GM12801 (cell line): ENCODE measurements around the gene TMF1.

Source experiments
- TF ChIP-seq, protein P1 (sequence below): IDR thresholded peaks from one replicate; pipeline ENCODE4 v1.5.1; 2011; ENCODE audit warnings: control low read depth; ENCODE audit not compliant: insufficient read length; ENCODE audit errors: extremely low read depth

TMF1 gene

DNA sequence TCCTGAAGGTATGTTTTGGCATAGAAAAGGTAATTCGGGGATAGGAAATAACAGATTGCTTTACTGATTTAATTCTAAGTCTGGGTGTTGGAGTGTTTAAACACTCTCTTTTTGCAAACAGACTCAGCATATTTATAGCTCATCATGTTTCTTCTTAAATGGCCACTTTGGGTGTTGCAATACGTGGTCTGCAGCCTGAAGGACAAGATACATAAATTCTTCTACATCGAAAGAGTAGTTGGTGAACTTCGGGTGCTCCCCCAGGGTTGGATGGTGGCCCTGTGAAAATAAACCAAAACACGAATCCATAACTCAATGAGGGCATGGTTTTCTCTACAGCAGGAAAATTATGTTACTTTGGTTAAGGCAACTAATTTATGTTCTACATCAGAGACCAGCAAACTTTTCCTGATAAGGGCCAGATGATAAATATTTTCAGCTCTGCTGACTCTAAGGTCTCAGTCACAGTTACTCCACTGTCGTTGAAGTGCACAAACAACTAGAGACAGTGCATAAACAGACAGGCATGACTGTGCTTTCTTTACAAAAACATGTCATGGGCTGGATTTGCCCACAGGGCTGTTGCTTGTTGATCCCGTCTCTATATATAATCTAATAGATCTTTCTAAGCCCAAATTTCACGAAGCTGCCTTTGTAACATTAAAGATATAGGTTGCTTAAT lies 74.5 kb downstream of the TMF1 start:
- TF ChIP-seq, protein P1, sequence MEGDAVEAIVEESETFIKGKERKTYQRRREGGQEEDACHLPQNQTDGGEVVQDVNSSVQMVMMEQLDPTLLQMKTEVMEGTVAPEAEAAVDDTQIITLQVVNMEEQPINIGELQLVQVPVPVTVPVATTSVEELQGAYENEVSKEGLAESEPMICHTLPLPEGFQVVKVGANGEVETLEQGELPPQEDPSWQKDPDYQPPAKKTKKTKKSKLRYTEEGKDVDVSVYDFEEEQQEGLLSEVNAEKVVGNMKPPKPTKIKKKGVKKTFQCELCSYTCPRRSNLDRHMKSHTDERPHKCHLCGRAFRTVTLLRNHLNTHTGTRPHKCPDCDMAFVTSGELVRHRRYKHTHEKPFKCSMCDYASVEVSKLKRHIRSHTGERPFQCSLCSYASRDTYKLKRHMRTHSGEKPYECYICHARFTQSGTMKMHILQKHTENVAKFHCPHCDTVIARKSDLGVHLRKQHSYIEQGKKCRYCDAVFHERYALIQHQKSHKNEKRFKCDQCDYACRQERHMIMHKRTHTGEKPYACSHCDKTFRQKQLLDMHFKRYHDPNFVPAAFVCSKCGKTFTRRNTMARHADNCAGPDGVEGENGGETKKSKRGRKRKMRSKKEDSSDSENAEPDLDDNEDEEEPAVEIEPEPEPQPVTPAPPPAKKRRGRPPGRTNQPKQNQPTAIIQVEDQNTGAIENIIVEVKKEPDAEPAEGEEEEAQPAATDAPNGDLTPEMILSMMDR: no peak

- TF ChIP-seq, protein P1: no peak
Observed at GRCh38 chr3:68974711-68975110, 77.4 kb downstream of the TMF1 start.

GRCh38 chr3:68973639-68974038 lies 78.5 kb downstream of the TMF1 start:
- TF ChIP-seq, protein P1: no peak

DNA sequence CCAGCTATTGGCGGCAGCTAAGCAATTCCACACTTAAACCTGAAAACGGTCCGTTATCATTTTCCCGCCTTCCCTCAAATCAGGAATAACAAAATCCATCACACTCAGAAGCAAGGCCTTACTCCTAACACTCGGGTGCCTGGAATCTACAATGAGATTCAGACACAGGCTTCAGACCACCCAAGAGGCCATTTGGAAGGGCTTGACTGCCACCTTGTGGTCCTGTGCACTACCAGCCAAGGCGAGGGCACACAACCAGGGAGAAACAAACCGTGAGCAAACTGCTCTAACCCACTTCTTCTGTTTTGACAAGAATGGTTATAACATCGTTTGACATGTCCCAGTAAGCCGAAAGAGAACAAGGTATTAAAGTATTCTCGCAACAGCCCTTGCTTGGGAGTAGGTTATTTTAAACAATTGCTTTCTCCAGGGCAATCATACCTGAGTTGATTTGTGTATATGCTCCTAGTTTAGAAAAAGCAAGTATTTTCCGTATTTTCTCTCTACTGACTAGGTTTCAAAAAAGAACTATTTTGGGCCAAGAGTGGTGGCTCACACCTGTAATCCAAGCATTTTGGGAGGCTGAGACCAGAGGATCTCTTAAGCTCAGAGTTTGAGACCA lies 79.7 kb downstream of the TMF1 start:
- TF ChIP-seq, protein P1: no peak
